ENCODE results near the gene B3GAT3. TPM values are rescaled to one million over a fixed set of nuclear protein-coding genes. Genes with fewer than 3 reads are reported as not detected.

Gene B3GAT3
- total RNA-seq, 1 donor from 2014 or later: 48.9 TPM

GRCh38 chr11:62605467-62605866 is 16.3 kb downstream of the B3GAT3 start:
- Mint-ChIP-seq H3K4me1 (ENCODE audit: low read depth) (peaks cover 23% of the 10 kb centered on the region), H3K9me3 (ENCODE audit: low read depth) (no peaks in the 10 kb centered on the region), H3K4me3 (ENCODE audit: low read depth) (no peak overlapping the region), H3K27ac (no peak overlapping the region), H3K36me3 (ENCODE audit: insufficient read depth) (peaks cover 8% of the 10 kb centered on the region), H3K27me3 (peaks cover 19% of the 10 kb centered on the region)
- TF ChIP-seq, protein P1, sequence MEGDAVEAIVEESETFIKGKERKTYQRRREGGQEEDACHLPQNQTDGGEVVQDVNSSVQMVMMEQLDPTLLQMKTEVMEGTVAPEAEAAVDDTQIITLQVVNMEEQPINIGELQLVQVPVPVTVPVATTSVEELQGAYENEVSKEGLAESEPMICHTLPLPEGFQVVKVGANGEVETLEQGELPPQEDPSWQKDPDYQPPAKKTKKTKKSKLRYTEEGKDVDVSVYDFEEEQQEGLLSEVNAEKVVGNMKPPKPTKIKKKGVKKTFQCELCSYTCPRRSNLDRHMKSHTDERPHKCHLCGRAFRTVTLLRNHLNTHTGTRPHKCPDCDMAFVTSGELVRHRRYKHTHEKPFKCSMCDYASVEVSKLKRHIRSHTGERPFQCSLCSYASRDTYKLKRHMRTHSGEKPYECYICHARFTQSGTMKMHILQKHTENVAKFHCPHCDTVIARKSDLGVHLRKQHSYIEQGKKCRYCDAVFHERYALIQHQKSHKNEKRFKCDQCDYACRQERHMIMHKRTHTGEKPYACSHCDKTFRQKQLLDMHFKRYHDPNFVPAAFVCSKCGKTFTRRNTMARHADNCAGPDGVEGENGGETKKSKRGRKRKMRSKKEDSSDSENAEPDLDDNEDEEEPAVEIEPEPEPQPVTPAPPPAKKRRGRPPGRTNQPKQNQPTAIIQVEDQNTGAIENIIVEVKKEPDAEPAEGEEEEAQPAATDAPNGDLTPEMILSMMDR (IDR thresholded peaks at IDR 0.05; ENCODE audit: unreplicated experiment): no peak
- no peak for DNase-seq (ENCODE audit: low spot score, unreplicated experiment)

- H3K4me3 Mint-ChIP-seq (ENCODE audit: low read depth): no peak overlapping the region
- H3K36me3 Mint-ChIP-seq (ENCODE audit: insufficient read depth): peaks cover 14% of the 10 kb centered on the region
- TF ChIP-seq, protein P1 (IDR thresholded peaks at IDR 0.05; ENCODE audit: unreplicated experiment): no peak
- DNase-seq (ENCODE audit: low spot score, unreplicated experiment): no peak
- H3K27ac Mint-ChIP-seq: peak overlapping the region; percentile 62
- H3K4me1 Mint-ChIP-seq (ENCODE audit: low read depth): peaks cover 32% of the 10 kb centered on the region
- H3K9me3 Mint-ChIP-seq (ENCODE audit: low read depth): no peaks in the 10 kb centered on the region
- H3K27me3 Mint-ChIP-seq: peaks cover 19% of the 10 kb centered on the region
Observed at GRCh38 chr11:62604460-62605120, 17.2 kb downstream of the B3GAT3 start.

DNA sequence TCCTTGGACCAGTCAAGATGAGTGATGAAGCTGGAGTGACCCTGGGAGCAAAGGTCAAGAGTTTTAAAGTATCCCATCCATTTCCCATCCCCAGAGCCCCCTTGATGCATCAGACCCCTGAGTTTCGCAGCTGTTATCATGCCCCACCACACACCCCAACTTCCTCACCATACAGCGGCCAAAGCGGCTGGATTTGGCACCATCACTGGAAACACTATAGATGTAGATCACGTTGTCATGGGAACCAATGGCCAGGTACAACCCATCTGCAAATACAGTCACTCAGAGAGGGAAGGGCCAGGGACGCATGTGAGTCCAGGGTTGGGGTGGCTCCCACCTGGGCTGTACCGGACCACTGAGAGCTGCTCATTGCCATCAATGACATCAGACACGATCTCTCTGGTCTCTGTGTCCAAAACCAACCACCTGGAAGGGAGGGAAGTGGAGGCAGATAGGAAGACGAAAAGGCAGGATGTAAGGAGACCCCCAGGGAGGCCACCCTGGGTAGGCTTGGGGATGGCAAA is 17.9 kb downstream of the B3GAT3 start:
- Mint-ChIP-seq H3K27ac (no peak overlapping the region), H3K9me3 (ENCODE audit: low read depth) (no peaks in the 10 kb centered on the region), H3K36me3 (ENCODE audit: insufficient read depth) (peaks cover 16% of the 10 kb centered on the region), H3K4me3 (ENCODE audit: low read depth) (peak overlapping the region; percentile 63), H3K27me3 (peaks cover 19% of the 10 kb centered on the region), H3K4me1 (ENCODE audit: low read depth) (peaks cover 36% of the 10 kb centered on the region)
- TF ChIP-seq, protein P1 (IDR thresholded peaks at IDR 0.05; ENCODE audit: unreplicated experiment): no peak
- no peak for DNase-seq (ENCODE audit: low spot score, unreplicated experiment)

GRCh38 chr11:62603072-62603408 is 18.7 kb downstream of the B3GAT3 start:
- peaks cover 19% of the 10 kb centered on the region for H3K27me3 Mint-ChIP-seq
- peaks cover 37% of the 10 kb centered on the region for H3K4me1 Mint-ChIP-seq (ENCODE audit: low read depth)
- no peak for DNase-seq (ENCODE audit: low spot score, unreplicated experiment)
- H3K36me3 Mint-ChIP-seq (ENCODE audit: insufficient read depth): peaks cover 17% of the 10 kb centered on the region
- peak overlapping the region; percentile 63 for H3K4me3 Mint-ChIP-seq (ENCODE audit: low read depth)
- TF ChIP-seq, protein P1 (IDR thresholded peaks at IDR 0.05; ENCODE audit: unreplicated experiment): no peak
- peak overlapping the region; percentile 83 for H3K27ac Mint-ChIP-seq
- no peaks in the 10 kb centered on the region for H3K9me3 Mint-ChIP-seq (ENCODE audit: low read depth)

GRCh38 chr11:62602141-62603071 is 19.4 kb downstream of the B3GAT3 start:
- Mint-ChIP-seq H3K4me1 (ENCODE audit: low read depth) (peaks cover 37% of the 10 kb centered on the region), H3K36me3 (ENCODE audit: insufficient read depth) (peaks cover 21% of the 10 kb centered on the region), H3K9me3 (ENCODE audit: low read depth) (no peaks in the 10 kb centered on the region), H3K27me3 (peaks cover 19% of the 10 kb centered on the region), H3K4me3 (ENCODE audit: low read depth) (peak overlapping the region; percentile 90), H3K27ac (peak overlapping the region; percentile 96)
- TF ChIP-seq, protein P1 (IDR thresholded peaks at IDR 0.05; ENCODE audit: unreplicated experiment): no peak
- DNase-seq (ENCODE audit: low spot score, unreplicated experiment): no peak
